ENCODE measurements around the gene F2R.

The F2R gene

GRCh38 chr5:76718880-76719279, 3.0 kb downstream of the F2R start:
- no peak for DNase-seq (ENCODE audit: extremely low read depth, low read depth)
- TF ChIP-seq CTCF (IDR thresholded peaks at IDR 0.05; ENCODE audit: low read depth, low read length): no peak

GRCh38 chr5:76720988-76721569, 5.2 kb downstream of the F2R start:
- no peak for TF ChIP-seq CTCF (IDR thresholded peaks at IDR 0.05; ENCODE audit: low read depth, low read length)
- no peak for DNase-seq (ENCODE audit: extremely low read depth, low read depth)

GRCh38 chr5:76723266-76723665, 7.3 kb downstream of the F2R start:
- DNase-seq (ENCODE audit: extremely low read depth, low read depth): no peak
- no peak for TF ChIP-seq CTCF (IDR thresholded peaks at IDR 0.05; ENCODE audit: low read depth, low read length)

- no peak for TF ChIP-seq CTCF (IDR thresholded peaks at IDR 0.05; ENCODE audit: low read depth, low read length)
- DNase-seq (ENCODE audit: extremely low read depth, low read depth): no peak
Measured at GRCh38 chr5:76723906-76724305, 8.0 kb downstream of the F2R start.

GRCh38 chr5:76724871-76725270, 8.9 kb downstream of the F2R start:
- TF ChIP-seq CTCF (IDR thresholded peaks at IDR 0.05; ENCODE audit: low read depth, low read length): no peak
- DNase-seq (ENCODE audit: extremely low read depth, low read depth): no peak

GRCh38 chr5:76728965-76729364, 13.0 kb downstream of the F2R start:
- no peak for DNase-seq (ENCODE audit: extremely low read depth, low read depth)
- TF ChIP-seq CTCF (IDR thresholded peaks at IDR 0.05; ENCODE audit: low read depth, low read length): no peak

- DNase-seq (ENCODE audit: extremely low read depth, low read depth): no peak
- TF ChIP-seq CTCF (IDR thresholded peaks at IDR 0.05; ENCODE audit: low read depth, low read length): no peak
Measured at GRCh38 chr5:76729373-76730290, 13.7 kb downstream of the F2R start.

Data from AG09319 (cell line).